Smooth muscle cell (in vitro differentiated cells): ENCODE measurements around the gene LRBA. TPM values are rescaled to one million over a fixed set of nuclear protein-coding genes. Genes with fewer than 3 reads are reported as not detected.

Experiments used
- DNase-seq: peaks from one replicate; lab custom pipeline; 2025; ENCODE audit not compliant: unreplicated experiment; lab: John Stamatoyannopoulos, UW
- H2AFZ ChIP-seq: fragments of 200-600 bp; sonication (generic); 2 replicates; pipeline ENCODE4 v1.6.0; 2016; ENCODE audit warnings: antibody characterized with exemption, low read depth, mild to moderate bottlenecking
- H3F3A ChIP-seq: fragments of 200-600 bp; sonication (generic); 2 replicates; pipeline ENCODE4 v1.6.0; 2017; ENCODE audit warnings: antibody characterized with exemption, low read depth
- H3K27ac ChIP-seq: fragments of 200-600 bp; sonication (generic); 2 replicates; pipeline ENCODE4 v1.5.1; 2016; ENCODE audit warnings: low read depth, mild to moderate bottlenecking
- H3K27me3 ChIP-seq: fragments of 200-600 bp; sonication (generic); 2 replicates; pipeline ENCODE4 v1.6.1; 2016; ENCODE audit warnings: low read depth, mild to moderate bottlenecking
- H3K36me3 ChIP-seq: fragments of 200-600 bp; sonication (generic); 2 replicates; pipeline ENCODE4 v1.5.1; 2016; ENCODE audit warnings: low read depth
- H3K4me1 ChIP-seq: fragments of 200-600 bp; sonication (generic); 2 replicates; pipeline ENCODE4 v1.5.1; 2016; ENCODE audit warnings: low read depth
- H3K4me2 ChIP-seq: fragments of 200-600 bp; sonication (generic); 2 replicates; pipeline ENCODE4 v1.6.0; 2016; ENCODE audit warnings: mild to moderate bottlenecking
- H3K4me3 ChIP-seq: fragments of 200-600 bp; sonication (generic); 2 replicates; pipeline ENCODE4 v1.5.1; 2016; ENCODE audit warnings: mild to moderate bottlenecking
- H3K79me2 ChIP-seq: fragments of 200-600 bp; sonication (generic); 2 replicates; pipeline ENCODE4 v1.6.0; 2016; ENCODE audit warnings: low read depth, mild to moderate bottlenecking
- H3K9ac ChIP-seq: fragments of 200-600 bp; sonication (generic); 2 replicates; pipeline ENCODE4 v1.6.0; 2016; ENCODE audit warnings: low read depth
- H3K9me3 ChIP-seq: fragments of 200-600 bp; sonication (generic); replicated peaks from 2 replicates; pipeline ENCODE4 v1.5.1; 2016; ENCODE audit warnings: low read depth
- H4K20me1 ChIP-seq: fragments of 200-600 bp; sonication (generic); 2 replicates; pipeline ENCODE4 v1.6.0; 2016; ENCODE audit warnings: low read depth
- CTCF ChIP-seq: fragments of 200-600 bp; sonication (generic); IDR thresholded peaks from 2 replicates; pipeline ENCODE4 v1.5.1; 2017; ENCODE audit warnings: borderline replicate concordance, mild to moderate bottlenecking, antibody characterized with exemption; ENCODE audit not compliant: insufficient read depth, poor library complexity, severe bottlenecking
- WGBS: methylation state at CpG from one replicate; pipeline ENCODE4 v1.1.7; 2016; ENCODE audit warnings: low lambda C conversion rate; 5-methylcytosine and 5-hydroxymethylcytosine counted together
- polyA plus RNA-seq: library from polyadenylated mRNA; unstranded; fragments of >200 nt; fragmentation: Nextera tagmentation; extraction: Ambion mirVana; gene quantifications from 2 replicates; pipeline ENCODE4 v1.2.1, GENCODE V29; 2016
- total RNA-seq: library from RNA; depleted of rRNA; stranded (reverse); fragments of >200 nt; gene quantifications from 2 replicates; pipeline ENCODE4 v1.2.3, GENCODE V29; 2014

LRBA gene
- total and polyA plus RNA-seq, 2 experiments from 2014 or later: 1.6 to 26.2 TPM

GRCh38 chr4:151049430-151049884 is 34.4 kb upstream of the LRBA start:
- H4K20me1 ChIP-seq: no peaks in the 10 kb centered on the region
- no peaks in the 10 kb centered on the region for H3K4me1 ChIP-seq
- H2AFZ ChIP-seq: no peak overlapping the region
- H3K79me2 ChIP-seq: no peaks in the 10 kb centered on the region
- no peak for TF ChIP-seq CTCF
- H3K9me3 ChIP-seq: no peaks in the 10 kb centered on the region
- H3F3A ChIP-seq: no peaks in the 10 kb centered on the region
- H3K9ac ChIP-seq: no peak overlapping the region
- DNase-seq: no peak
- 56% methylated on average over 13 of the region's 13 CpGs for WGBS
- no peaks in the 10 kb centered on the region for H3K27me3 ChIP-seq
- no peak overlapping the region for H3K27ac ChIP-seq
- no peak overlapping the region for H3K4me3 ChIP-seq
- H3K36me3 ChIP-seq: no peaks in the 10 kb centered on the region
- H3K4me2 ChIP-seq: no peak overlapping the region

- TF ChIP-seq CTCF: no peak
- no peaks in the 10 kb centered on the region for H3K4me1 ChIP-seq
- no peaks in the 10 kb centered on the region for H3K27me3 ChIP-seq
- no peak overlapping the region for H3K27ac ChIP-seq
- no peaks in the 10 kb centered on the region for H3F3A ChIP-seq
- no peak overlapping the region for H3K9ac ChIP-seq
- no peaks in the 10 kb centered on the region for H4K20me1 ChIP-seq
- WGBS: 52% methylated on average over 11 of the region's 11 CpGs
- no peaks in the 10 kb centered on the region for H3K36me3 ChIP-seq
- no peaks in the 10 kb centered on the region for H3K79me2 ChIP-seq
- peak; percentile 0 for DNase-seq
- no peaks in the 10 kb centered on the region for H3K9me3 ChIP-seq
- H3K4me3 ChIP-seq: no peak overlapping the region
- no peak overlapping the region for H2AFZ ChIP-seq
- H3K4me2 ChIP-seq: no peak overlapping the region
Observed at GRCh38 chr4:151048913-151049312, 33.8 kb upstream of the LRBA start.

GRCh38 chr4:151046609-151047008 is 31.5 kb upstream of the LRBA start:
- Histone ChIP-seq H3K79me2 (no peaks in the 10 kb centered on the region), H3K9ac (no peak overlapping the region), H3K4me2 (no peak overlapping the region), H3F3A (no peaks in the 10 kb centered on the region), H3K27ac (no peak overlapping the region), H3K4me3 (no peak overlapping the region), H2AFZ (no peak overlapping the region), H3K9me3 (no peaks in the 10 kb centered on the region), H3K4me1 (no peaks in the 10 kb centered on the region), H3K36me3 (no peaks in the 10 kb centered on the region), H3K27me3 (no peaks in the 10 kb centered on the region), H4K20me1 (no peaks in the 10 kb centered on the region)
- DNase-seq: no peak
- TF ChIP-seq CTCF: no peak
- WGBS: 69% methylated on average over 4 of the region's 4 CpGs

- H3K9me3 ChIP-seq: no peaks in the 10 kb centered on the region
- no peak overlapping the region for H3K4me2 ChIP-seq
- TF ChIP-seq CTCF: no peak
- no peaks in the 10 kb centered on the region for H3K36me3 ChIP-seq
- no peaks in the 10 kb centered on the region for H3K27me3 ChIP-seq
- H3K9ac ChIP-seq: no peak overlapping the region
- H4K20me1 ChIP-seq: no peaks in the 10 kb centered on the region
- H3K4me1 ChIP-seq: no peaks in the 10 kb centered on the region
- H3K4me3 ChIP-seq: no peak overlapping the region
- no peak overlapping the region for H2AFZ ChIP-seq
- H3K27ac ChIP-seq: no peak overlapping the region
- no peaks in the 10 kb centered on the region for H3F3A ChIP-seq
- H3K79me2 ChIP-seq: no peaks in the 10 kb centered on the region
- 57% methylated on average over 3 of the region's 3 CpGs for WGBS
- DNase-seq: no peak
Observed at GRCh38 chr4:151045907-151046306, 30.8 kb upstream of the LRBA start.
